ENCODE measurements around the gene IRX3.

The IRX3 gene

GRCh38 chr16:54243202-54243601, 43.4 kb downstream of the IRX3 start:
- no peak for DNase-seq (ENCODE audit: low read depth)
- H3K4me3 ChIP-seq (ENCODE audit: low read depth, low read length): no peak overlapping the region
- TF ChIP-seq CTCF (IDR thresholded peaks at IDR 0.05; ENCODE audit: control insufficient read depth, extremely low read depth, insufficient read depth): no peak

DNA sequence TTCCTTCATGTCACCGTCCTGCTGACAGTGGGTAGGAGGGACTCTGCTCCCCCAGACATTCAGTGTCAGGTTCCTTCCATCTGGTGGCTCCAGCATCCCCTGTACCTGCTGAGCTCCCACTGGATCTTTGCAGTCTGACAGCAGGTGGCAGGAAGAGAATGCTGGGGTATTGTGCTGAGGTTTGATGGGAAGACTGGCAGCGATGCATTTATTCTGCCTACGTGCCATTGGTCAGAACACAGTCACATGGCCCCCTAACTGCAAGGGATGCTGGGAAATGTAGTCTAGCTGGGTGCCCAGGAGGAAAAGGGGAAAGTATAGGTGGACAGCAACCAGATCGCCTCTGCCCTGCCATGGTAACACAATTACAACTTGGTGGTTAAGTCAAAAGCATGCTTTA, 44.4 kb downstream of the IRX3 start:
- no peak overlapping the region for H3K4me3 ChIP-seq (ENCODE audit: low read depth, low read length)
- DNase-seq (ENCODE audit: low read depth): no peak
- no peak for TF ChIP-seq CTCF (IDR thresholded peaks at IDR 0.05; ENCODE audit: control insufficient read depth, extremely low read depth, insufficient read depth)

DNA sequence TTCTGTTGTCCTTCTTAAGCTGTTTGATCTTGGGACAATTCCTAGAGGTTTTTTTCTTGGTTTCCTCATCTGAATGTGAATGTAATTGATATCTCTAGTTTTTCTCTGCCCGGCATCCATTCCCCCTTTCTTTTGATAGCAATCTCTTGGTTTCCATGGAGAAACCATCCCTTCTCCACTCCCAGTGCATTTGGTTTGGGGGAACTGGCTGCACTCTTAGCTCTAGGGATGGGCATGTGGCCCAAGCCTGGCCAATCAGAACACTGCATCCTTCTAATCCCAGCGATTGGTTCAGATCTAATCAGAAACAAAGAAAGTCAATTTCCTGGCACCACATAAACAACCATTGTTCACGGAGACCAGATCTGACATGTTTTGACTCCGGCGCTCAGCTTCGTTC, 45.1 kb downstream of the IRX3 start:
- H3K4me3 ChIP-seq (ENCODE audit: low read depth, low read length): no peak overlapping the region
- DNase-seq (ENCODE audit: low read depth): no peak
- no peak for TF ChIP-seq CTCF (IDR thresholded peaks at IDR 0.05; ENCODE audit: control insufficient read depth, extremely low read depth, insufficient read depth)

GRCh38 chr16:54240271-54241129, 46.1 kb downstream of the IRX3 start:
- TF ChIP-seq CTCF (IDR thresholded peaks at IDR 0.05; ENCODE audit: control insufficient read depth, extremely low read depth, insufficient read depth): no peak
- no peak for DNase-seq (ENCODE audit: low read depth)
- H3K4me3 ChIP-seq (ENCODE audit: low read depth, low read length): no peak overlapping the region

DNA sequence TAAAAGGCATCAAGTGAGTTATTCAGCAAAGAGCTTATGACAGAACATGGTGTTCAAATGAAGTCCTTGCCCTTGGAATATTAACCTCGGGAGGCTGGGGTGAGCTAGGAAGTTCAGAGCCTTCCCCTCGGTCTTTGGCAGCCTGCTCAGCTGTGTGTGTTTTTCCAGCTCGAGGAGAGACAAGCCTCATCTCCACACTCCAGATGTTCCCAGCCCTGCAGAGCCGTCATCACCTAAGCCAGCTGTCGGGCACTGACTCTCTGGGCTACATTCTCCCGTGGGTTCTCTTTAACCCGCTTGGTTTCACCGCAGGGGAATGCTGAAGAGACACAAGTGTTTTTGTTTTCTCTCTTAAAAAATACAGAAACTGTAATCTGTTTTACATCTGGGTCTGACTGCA, 47.1 kb downstream of the IRX3 start:
- no peak overlapping the region for H3K4me3 ChIP-seq (ENCODE audit: low read depth, low read length)
- TF ChIP-seq CTCF (IDR thresholded peaks at IDR 0.05; ENCODE audit: control insufficient read depth, extremely low read depth, insufficient read depth): no peak
- no peak for DNase-seq (ENCODE audit: low read depth)

DNA sequence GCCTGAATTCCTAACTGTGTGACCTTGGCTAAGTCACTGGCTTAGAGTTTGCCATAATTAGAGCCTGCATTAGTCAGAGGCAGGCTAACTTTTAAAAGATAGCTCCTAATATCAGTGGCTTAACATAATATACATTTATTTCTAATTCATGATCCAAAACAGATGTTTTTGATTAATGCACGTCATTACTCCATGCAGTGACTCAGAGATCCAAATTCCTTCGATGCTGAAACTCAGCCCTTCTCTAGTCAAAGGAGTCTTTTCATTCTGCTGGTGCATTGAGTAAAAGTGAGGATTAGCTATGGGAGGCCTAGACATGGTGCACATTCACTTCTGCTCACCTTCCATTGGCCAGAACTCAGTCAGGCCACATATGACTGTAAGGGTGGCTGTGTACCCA, 49.8 kb downstream of the IRX3 start:
- H3K4me3 ChIP-seq (ENCODE audit: low read depth, low read length): no peak overlapping the region
- no peak for DNase-seq (ENCODE audit: low read depth)
- TF ChIP-seq CTCF (IDR thresholded peaks at IDR 0.05; ENCODE audit: control insufficient read depth, extremely low read depth, insufficient read depth): no peak

GRCh38 chr16:54233615-54234014, 53.0 kb downstream of the IRX3 start:
- H3K4me3 ChIP-seq (ENCODE audit: low read depth, low read length): no peak overlapping the region
- no peak for TF ChIP-seq CTCF (IDR thresholded peaks at IDR 0.05; ENCODE audit: control insufficient read depth, extremely low read depth, insufficient read depth)
- no peak for DNase-seq (ENCODE audit: low read depth)

All from LNCaP clone FGC (cell line).